HG03565 (cell line): ENCODE results near the gene GFOD2.

Experiments used
- ATAC-seq: cut with Tn5 transposase; IDR thresholded peaks from one replicate; pipeline ENCODE4 v1.9.1; 2021; ENCODE audit warnings: mild to moderate bottlenecking, moderate library complexity; ENCODE audit not compliant: unreplicated experiment

The GFOD2 gene

GRCh38 chr16:67673712-67674580 lies 45.2 kb downstream of the GFOD2 start:
- ATAC-seq: no peak

GRCh38 chr16:67672739-67673662 lies 46.1 kb downstream of the GFOD2 start:
- no peak for ATAC-seq

- ATAC-seq: no peak
Measured at GRCh38 chr16:67672306-67672705, 46.8 kb downstream of the GFOD2 start.

GRCh38 chr16:67669499-67670101 lies 49.5 kb downstream of the GFOD2 start:
- no peak for ATAC-seq

- no peak for ATAC-seq
Measured at GRCh38 chr16:67668495-67669157, 50.5 kb downstream of the GFOD2 start.

- peak; percentile 73 for ATAC-seq
Measured at GRCh38 chr16:67667817-67668494, 51.2 kb downstream of the GFOD2 start.

GRCh38 chr16:67667453-67667816 lies 51.7 kb downstream of the GFOD2 start:
- no peak for ATAC-seq

- no peak for ATAC-seq
Measured at GRCh38 chr16:67666559-67667452, 52.3 kb downstream of the GFOD2 start, which contains the start of the genes C16orf86 and ENKD1. TSS of gene C16orf86 (plus strand) at chr16:67666814. CDS start at chr16:67666971, 157 bp downstream. TSS of gene ENKD1 (minus strand) at chr16:67666750. CDS start at chr16:67666442, 308 bp downstream.

- no peak for ATAC-seq
Measured at GRCh38 chr16:67666032-67666551, 53.0 kb downstream of the GFOD2 start.

GRCh38 chr16:67665598-67665997 lies 53.5 kb downstream of the GFOD2 start:
- ATAC-seq: no peak

- no peak for ATAC-seq
Measured at GRCh38 chr16:67664871-67665270, 54.2 kb downstream of the GFOD2 start.

GRCh38 chr16:67664258-67664657 lies 54.9 kb downstream of the GFOD2 start:
- ATAC-seq: no peak

- ATAC-seq: no peak
Measured at GRCh38 chr16:67663877-67664222, 55.3 kb downstream of the GFOD2 start.

GRCh38 chr16:67663151-67663876 lies 55.8 kb downstream of the GFOD2 start:
- no peak for ATAC-seq

- no peak for ATAC-seq
Measured at GRCh38 chr16:67662653-67663010, 56.5 kb downstream of the GFOD2 start.

- ATAC-seq: no peak
Measured at GRCh38 chr16:67661886-67662652, 57.0 kb downstream of the GFOD2 start.

GRCh38 chr16:67661101-67661761 lies 57.9 kb downstream of the GFOD2 start:
- no peak for ATAC-seq
